AG04450 (cell line): ENCODE results near the gene CFAP210. TPM values are rescaled to one million over a fixed set of nuclear protein-coding genes. Genes with fewer than 3 reads are reported as not detected.

Experiments used
- CTCF ChIA-PET: fragments of 300-600, 350-600 bp; formaldehyde crosslinking; extraction: SDS; loops from one replicate; lab custom pipeline; 2022; ENCODE audit warnings: antibody characterized with exemption, inconsistent platforms; lab: Charles Lee
- POLR2A ChIA-PET: fragments of 350-600 bp; formaldehyde crosslinking; extraction: SDS; loops from one replicate; lab custom pipeline; 2021; ENCODE audit warnings: antibody characterized with exemption, inconsistent platforms; lab: Yijun Ruan, JAX
- DNase-seq: peaks from one replicate; pipeline ENCODE4 v3.0.0-alpha.2; 2011; ENCODE audit warnings: low read depth, low spot score
- H3K27ac ChIP-seq: one replicate; pipeline ENCODE4 v1.5.1; 2012; ENCODE audit warnings: low read depth, low read length, control low read depth
- H3K27me3 ChIP-seq: one replicate; pipeline ENCODE4 v1.6.0; 2012; ENCODE audit warnings: low read length; ENCODE audit not compliant: control insufficient read depth, insufficient read depth
- H3K4me3 ChIP-seq: 2 replicates; pipeline ENCODE4 v1.5.1; 2011; ENCODE audit warnings: mild to moderate bottlenecking, low read depth, low read length, control low read depth
- H3K9me3 ChIP-seq: 2 replicates; pipeline ENCODE4 v1.5.1; 2012; ENCODE audit warnings: low read length; ENCODE audit not compliant: control insufficient read depth, insufficient read depth
- polyA plus RNA-seq: library from polyadenylated mRNA; depleted of rRNA; stranded (reverse); fragments of >200 nt; gene quantifications from 2 replicates; pipeline ENCODE4 v1.2.3, GENCODE V29; 2011
- TF ChIP-seq, protein P1 (sequence below): IDR thresholded peaks from 2 replicates; pipeline ENCODE4 v1.5.1; 2011; ENCODE audit warnings: low read depth, low read length, control low read depth, inconsistent platforms

CFAP210 gene
- polyA plus RNA-seq, 1 experiment = not detected

GRCh38 chr2:169667583-169667982 lies 26.6 kb downstream of the CFAP210 start:
- DNase-seq = no peak
- H3K4me3 ChIP-seq = no peak overlapping the region
- no peaks in the 10 kb centered on the region for H3K9me3 ChIP-seq
- POLR2A ChIA-PET = no interaction called here
- H3K27ac ChIP-seq = no peak overlapping the region
- TF ChIP-seq, protein P1, sequence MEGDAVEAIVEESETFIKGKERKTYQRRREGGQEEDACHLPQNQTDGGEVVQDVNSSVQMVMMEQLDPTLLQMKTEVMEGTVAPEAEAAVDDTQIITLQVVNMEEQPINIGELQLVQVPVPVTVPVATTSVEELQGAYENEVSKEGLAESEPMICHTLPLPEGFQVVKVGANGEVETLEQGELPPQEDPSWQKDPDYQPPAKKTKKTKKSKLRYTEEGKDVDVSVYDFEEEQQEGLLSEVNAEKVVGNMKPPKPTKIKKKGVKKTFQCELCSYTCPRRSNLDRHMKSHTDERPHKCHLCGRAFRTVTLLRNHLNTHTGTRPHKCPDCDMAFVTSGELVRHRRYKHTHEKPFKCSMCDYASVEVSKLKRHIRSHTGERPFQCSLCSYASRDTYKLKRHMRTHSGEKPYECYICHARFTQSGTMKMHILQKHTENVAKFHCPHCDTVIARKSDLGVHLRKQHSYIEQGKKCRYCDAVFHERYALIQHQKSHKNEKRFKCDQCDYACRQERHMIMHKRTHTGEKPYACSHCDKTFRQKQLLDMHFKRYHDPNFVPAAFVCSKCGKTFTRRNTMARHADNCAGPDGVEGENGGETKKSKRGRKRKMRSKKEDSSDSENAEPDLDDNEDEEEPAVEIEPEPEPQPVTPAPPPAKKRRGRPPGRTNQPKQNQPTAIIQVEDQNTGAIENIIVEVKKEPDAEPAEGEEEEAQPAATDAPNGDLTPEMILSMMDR = no peak
- CTCF ChIA-PET = no interaction called here
- no peaks in the 10 kb centered on the region for H3K27me3 ChIP-seq

DNA sequence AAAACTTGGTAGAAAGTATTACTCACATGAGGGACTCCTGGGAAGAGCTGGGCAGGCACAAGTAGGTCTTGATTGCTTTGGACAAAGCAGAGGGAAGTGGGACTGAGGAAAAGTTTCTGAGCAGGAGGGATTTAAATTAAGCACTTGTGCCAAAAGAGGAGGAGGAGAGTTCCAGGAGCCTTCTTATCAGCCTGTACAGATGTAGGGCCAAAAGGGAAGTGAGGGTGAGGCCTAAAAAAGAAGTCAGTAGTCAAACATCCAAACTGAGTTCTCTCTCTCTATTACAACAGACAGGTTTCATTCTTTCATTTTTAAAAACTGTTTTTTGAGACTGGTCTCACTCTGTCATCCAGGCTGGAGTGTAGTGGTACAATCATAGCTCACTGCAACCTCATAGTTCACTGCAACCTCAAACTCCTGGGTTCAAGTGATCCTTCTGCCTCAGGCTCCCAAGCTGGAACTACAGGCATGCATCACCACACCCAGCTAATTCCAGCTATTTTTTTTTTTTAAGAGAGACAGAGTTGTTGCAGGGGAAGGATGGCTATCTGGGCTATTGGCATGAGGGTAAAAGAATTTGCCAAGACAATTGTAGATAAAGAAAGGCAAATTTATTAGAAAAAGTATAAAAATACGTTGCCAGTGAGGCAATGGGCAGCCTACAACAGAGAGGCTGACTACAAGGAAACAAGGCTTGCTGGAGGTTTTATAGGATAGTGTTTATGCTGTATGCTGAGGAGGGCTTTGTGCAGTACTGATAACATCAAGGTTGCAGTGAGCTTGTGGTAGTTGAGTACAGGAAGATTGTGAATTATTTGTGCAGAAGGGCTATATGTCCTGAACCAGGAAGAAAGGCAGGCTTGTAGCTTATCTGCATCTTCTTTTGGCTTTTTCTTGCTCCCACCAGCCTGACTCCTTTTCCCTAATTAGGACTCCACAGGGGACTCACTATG lies 29.0 kb downstream of the CFAP210 start:
- ChIA-PET POLR2A (no interaction called here), CTCF (no interaction called here)

GRCh38 chr2:169664600-169664977 lies 29.6 kb downstream of the CFAP210 start:
- no peaks in the 10 kb centered on the region for H3K9me3 ChIP-seq
- TF ChIP-seq, protein P1 = no peak
- ChIA-PET CTCF (interaction anchor here (1.1 kb wide), 1 partner anchor 212 kb away, joined by 4 read pairs; no protein-coding TSS in a partner anchor), POLR2A (no interaction called here)
- no peak overlapping the region for H3K27ac ChIP-seq
- H3K4me3 ChIP-seq = no peak overlapping the region
- H3K27me3 ChIP-seq = peaks cover 3% of the 10 kb centered on the region
- no peak for DNase-seq

More for the DNA sequence above, 29.0 kb downstream of the CFAP210 start:
- no peak overlapping the region for H3K4me3 ChIP-seq
- DNase-seq = no peak
- TF ChIP-seq, protein P1 = no peak
- H3K9me3 ChIP-seq = no peaks in the 10 kb centered on the region
- no peak overlapping the region for H3K27ac ChIP-seq
- H3K27me3 ChIP-seq = peaks cover 3% of the 10 kb centered on the region

DNA sequence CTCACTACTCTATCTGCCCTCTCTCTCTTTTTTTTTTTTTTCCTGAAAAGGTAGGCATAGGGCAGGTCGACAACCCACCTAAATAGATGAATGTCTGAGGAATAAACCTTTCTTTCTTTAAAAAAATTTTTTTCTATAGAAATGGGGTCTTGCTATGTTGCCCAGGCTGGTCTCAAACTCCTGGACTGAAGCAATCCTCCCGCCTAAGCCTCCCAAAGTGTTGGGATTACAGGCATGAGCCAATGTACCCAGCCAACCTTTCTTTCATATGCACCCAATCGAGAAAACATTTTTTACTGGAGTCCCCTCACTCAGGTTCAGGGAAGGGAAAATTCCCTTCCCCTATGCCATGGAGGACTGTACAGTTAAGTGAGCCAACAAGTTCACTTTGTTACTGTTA lies 31.0 kb downstream of the CFAP210 start:
- H3K9me3 ChIP-seq = no peaks in the 10 kb centered on the region
- H3K4me3 ChIP-seq = no peak overlapping the region
- no peak for DNase-seq
- TF ChIP-seq, protein P1 = no peak
- H3K27me3 ChIP-seq = peaks cover 3% of the 10 kb centered on the region
- ChIA-PET CTCF (interaction anchor here (0.5 kb wide), 1 partner anchor 19 kb away, joined by 3 read pairs; no protein-coding TSS in a partner anchor), POLR2A (no interaction called here)
- H3K27ac ChIP-seq = no peak overlapping the region

DNA sequence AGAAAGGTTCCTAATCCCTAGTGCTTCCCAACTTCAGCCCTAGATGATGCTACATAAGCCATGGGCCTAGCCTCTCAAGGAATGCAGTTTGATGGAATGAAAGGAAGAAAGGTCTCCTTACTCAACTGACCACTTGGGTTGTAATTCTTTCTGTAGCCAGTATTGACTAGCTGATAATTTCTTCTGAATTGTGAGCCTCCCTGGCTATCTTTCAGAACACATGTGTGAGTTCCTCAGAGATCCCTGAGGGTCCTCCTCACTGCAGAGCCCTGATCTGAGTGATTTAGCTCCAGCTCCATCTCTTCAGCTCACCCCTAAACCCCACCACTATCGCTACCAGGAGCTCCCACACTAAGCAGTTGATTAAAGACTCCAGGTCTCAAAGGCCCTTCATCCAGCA lies 31.5 kb downstream of the CFAP210 start:
- ChIA-PET CTCF (interaction anchor here (0.5 kb wide), 1 partner anchor 19 kb away, joined by 3 read pairs; no protein-coding TSS in a partner anchor), POLR2A (no interaction called here)
- Histone ChIP-seq H3K4me3 (no peak overlapping the region), H3K9me3 (no peaks in the 10 kb centered on the region), H3K27me3 (peaks cover 3% of the 10 kb centered on the region), H3K27ac (no peak overlapping the region)
- TF ChIP-seq, protein P1 = no peak
- no peak for DNase-seq
